SK-N-MC (cell line): Measurements from ENCODE around the gene LAPTM4A.

Experiments used
- EZH2 ChIP-seq: fragments of 200-600 bp; sonication (generic); IDR thresholded peaks from one replicate; pipeline ENCODE4 v1.6.1; 2017; ENCODE audit warnings: antibody characterized with exemption
- POLR2AphosphoS5 ChIP-seq: IDR thresholded peaks from 2 replicates; pipeline ENCODE4 v1.6.1; 2012; ENCODE audit warnings: mild to moderate bottlenecking, low read depth, low read length, borderline replicate concordance

- TF ChIP-seq EZH2 (no peak), POLR2AphosphoS5 (no peak)
Measured at GRCh38 chr2:20077411-20077940, 26.0 kb upstream of the LAPTM4A start.
